ENCODE data around the gene ARID1B. TPM values are rescaled to one million over a fixed set of nuclear protein-coding genes. Genes with fewer than 3 reads are reported as not detected.

The ARID1B gene
- total and polyA plus RNA-seq, 4 donors: 7.0 to 49.0 (median 24.2) TPM

DNA sequence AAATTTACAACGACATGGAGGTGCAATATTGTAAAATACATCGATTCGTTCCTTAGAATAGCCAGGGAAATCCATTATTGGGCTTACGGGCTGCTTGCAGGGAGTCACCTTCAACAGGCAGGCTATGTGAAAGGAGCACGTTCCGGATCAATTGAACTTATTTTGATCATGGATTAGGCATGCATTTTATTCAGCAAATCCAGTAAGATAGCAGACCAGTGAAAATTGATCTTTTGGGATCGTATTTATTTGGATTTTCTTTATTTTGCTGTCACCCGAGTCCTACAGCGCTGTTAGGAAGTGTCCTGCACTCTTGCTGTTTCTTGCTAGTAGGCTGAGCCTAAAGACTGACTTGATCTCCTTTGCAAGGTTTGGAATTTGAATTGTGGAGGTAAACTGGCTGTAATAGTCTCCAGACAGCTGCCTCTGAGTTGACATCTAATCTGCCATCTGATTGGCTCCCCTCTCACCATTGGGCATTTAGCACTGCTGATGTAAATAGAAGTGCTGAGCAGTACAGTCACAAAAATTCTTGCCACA, 3.0 kb downstream of the ARID1B start:
- H3K4me3 ChIP-seq (ENCODE audit: low read depth in 1 of 3, low read length in 3 of 3): peak overlapping the region; percentile 70 to 99 (median 76)
- H3K9me3 ChIP-seq (ENCODE audit: control insufficient read depth in 4 of 4, low read length in 3 of 4): no peaks in the 10 kb centered on the region
- DNase-seq (ENCODE audit: low spot score): peak; percentile 53
- no peaks in the 10 kb centered on the region for H3K27me3 ChIP-seq (ENCODE audit: control insufficient read depth in 4 of 4, insufficient read depth in 4 of 4, low read length in 3 of 4)
- H3K4me1 ChIP-seq (ENCODE audit: control insufficient read depth in 4 of 4, insufficient read depth in 4 of 4, low read length in 3 of 4): peaks cover 0 to 40% (median 28%) of the 10 kb centered on the region in 4 donors
- no peaks in the 10 kb centered on the region for H3K36me3 ChIP-seq (ENCODE audit: control insufficient read depth in 4 of 4, insufficient read depth in 3 of 4, low read depth in 1 of 4, low read length in 3 of 4)
- H3K27ac ChIP-seq (ENCODE audit: low read depth in 1 of 2, low read length in 2 of 2): peak overlapping the region; percentile 98
- peak; percentile 62 for TF ChIP-seq TAF1 (conservative IDR thresholded peaks at IDR 0.05)
- TF ChIP-seq SP1 (IDR thresholded peaks at IDR 0.05): peak; percentile 26
- peak; percentile 21 for TF ChIP-seq YY1 (IDR thresholded peaks at IDR 0.05)
- TF ChIP-seq, protein P1, sequence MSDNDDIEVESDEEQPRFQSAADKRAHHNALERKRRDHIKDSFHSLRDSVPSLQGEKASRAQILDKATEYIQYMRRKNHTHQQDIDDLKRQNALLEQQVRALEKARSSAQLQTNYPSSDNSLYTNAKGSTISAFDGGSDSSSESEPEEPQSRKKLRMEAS (IDR thresholded peaks at IDR 0.05): peak; percentile 29
- TF ChIP-seq, protein P2, sequence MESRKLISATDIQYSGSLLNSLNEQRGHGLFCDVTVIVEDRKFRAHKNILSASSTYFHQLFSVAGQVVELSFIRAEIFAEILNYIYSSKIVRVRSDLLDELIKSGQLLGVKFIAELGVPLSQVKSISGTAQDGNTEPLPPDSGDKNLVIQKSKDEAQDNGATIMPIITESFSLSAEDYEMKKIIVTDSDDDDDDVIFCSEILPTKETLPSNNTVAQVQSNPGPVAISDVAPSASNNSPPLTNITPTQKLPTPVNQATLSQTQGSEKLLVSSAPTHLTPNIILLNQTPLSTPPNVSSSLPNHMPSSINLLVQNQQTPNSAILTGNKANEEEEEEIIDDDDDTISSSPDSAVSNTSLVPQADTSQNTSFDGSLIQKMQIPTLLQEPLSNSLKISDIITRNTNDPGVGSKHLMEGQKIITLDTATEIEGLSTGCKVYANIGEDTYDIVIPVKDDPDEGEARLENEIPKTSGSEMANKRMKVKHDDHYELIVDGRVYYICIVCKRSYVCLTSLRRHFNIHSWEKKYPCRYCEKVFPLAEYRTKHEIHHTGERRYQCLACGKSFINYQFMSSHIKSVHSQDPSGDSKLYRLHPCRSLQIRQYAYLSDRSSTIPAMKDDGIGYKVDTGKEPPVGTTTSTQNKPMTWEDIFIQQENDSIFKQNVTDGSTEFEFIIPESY (IDR thresholded peaks at IDR 0.05): no peak
- TF ChIP-seq HNF4A (conservative IDR thresholded peaks at IDR 0.05): peak in 1 of 2 donors; percentile 28
- no peak for TF ChIP-seq GABPA (IDR thresholded peaks at IDR 0.05 in 1 of 2, conservative IDR thresholded peaks at IDR 0.05 in 1 of 2)
- TF ChIP-seq FOXA2 (IDR thresholded peaks at IDR 0.05): peak; percentile 40
- no peak for TF ChIP-seq JUND (IDR thresholded peaks at IDR 0.05)
- no peak for TF ChIP-seq NR2F2 (IDR thresholded peaks at IDR 0.05)
- TF ChIP-seq, protein P3, sequence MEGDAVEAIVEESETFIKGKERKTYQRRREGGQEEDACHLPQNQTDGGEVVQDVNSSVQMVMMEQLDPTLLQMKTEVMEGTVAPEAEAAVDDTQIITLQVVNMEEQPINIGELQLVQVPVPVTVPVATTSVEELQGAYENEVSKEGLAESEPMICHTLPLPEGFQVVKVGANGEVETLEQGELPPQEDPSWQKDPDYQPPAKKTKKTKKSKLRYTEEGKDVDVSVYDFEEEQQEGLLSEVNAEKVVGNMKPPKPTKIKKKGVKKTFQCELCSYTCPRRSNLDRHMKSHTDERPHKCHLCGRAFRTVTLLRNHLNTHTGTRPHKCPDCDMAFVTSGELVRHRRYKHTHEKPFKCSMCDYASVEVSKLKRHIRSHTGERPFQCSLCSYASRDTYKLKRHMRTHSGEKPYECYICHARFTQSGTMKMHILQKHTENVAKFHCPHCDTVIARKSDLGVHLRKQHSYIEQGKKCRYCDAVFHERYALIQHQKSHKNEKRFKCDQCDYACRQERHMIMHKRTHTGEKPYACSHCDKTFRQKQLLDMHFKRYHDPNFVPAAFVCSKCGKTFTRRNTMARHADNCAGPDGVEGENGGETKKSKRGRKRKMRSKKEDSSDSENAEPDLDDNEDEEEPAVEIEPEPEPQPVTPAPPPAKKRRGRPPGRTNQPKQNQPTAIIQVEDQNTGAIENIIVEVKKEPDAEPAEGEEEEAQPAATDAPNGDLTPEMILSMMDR (IDR thresholded peaks at IDR 0.05; ENCODE audit: low read depth, low read length, missing input control): no peak
- no peak for TF ChIP-seq RXRA (IDR thresholded peaks at IDR 0.05)
- TF ChIP-seq, protein P4, sequence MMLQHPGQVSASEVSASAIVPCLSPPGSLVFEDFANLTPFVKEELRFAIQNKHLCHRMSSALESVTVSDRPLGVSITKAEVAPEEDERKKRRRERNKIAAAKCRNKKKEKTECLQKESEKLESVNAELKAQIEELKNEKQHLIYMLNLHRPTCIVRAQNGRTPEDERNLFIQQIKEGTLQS (IDR thresholded peaks at IDR 0.05): no peak
- TF ChIP-seq FOXA1 (IDR thresholded peaks at IDR 0.05): peak; percentile 36
- peak; percentile 67 for TF ChIP-seq REST (IDR thresholded peaks at IDR 0.05)
- peak in 1 of 2 donors; percentile 54 for TF ChIP-seq RAD21 (IDR thresholded peaks at IDR 0.05)
- TF ChIP-seq HNF4G (IDR thresholded peaks at IDR 0.05): no peak
- no peak for TF ChIP-seq EGR1 (IDR thresholded peaks at IDR 0.05; ENCODE audit: low read depth in 2 of 2)
- WGBS: under 1% methylated on average over 9 of the region's 9 CpGs
- peak overlapping the region; percentile 77 to 87 for H3K9ac ChIP-seq (ENCODE audit: low read depth in 1 of 2, low read length in 2 of 2)

Measured in liver (tissue), 9 donors.